ENCODE measurements around the gene HOXA1.

DNA sequence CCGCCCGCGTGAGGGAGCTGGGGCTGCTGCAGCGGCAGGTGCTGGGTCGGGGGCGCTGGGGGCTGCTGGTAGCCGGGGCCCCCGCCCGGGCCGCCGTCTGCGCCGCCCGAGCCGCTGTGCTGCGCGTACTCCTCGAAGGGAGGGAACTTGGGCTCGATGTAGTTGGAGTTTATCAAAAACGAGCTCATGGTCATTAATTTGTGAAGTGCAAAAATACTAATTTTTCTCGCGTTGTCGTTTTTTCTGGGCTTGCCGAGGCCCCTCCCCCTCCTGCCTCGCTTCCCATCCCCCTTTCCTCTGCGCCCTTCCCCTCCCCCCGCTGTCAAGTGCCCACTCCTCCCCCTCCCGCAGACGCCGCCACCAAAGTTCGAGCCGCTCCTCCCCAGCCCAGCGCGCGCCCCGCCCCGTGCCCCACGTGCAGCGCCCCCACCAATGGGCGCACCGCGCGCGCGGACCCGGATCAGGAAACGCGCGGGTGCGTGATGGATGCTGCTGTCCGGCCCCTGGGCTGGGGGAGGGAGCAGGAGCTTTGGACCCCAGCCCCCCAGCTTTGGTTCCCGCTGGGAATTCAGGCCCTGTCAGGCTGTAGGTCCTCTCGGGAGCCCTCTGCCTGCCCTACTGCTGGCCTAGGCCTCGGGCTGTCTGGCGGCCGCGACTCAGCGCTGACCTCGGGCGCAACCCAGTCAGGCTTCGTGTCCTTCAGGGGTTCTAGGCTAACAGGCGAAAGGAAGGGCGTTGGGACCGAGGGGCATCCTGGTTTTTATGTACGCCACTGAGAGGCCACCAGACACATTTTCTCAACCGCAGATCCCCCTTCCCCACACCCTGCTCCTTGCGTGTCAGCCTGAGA lies 35.0 kb upstream of the HOXA1 start, which contains the start of gene HOXA4:
- TF ChIP-seq SUZ12 (IDR thresholded peaks at IDR 0.05): no peak
- no peak for TF ChIP-seq ELF4 (IDR thresholded peaks at IDR 0.05)
- TF ChIP-seq BHLHE40 (IDR thresholded peaks at IDR 0.05; ENCODE audit: borderline replicate concordance): no peak
- TF ChIP-seq FOXK2 (IDR thresholded peaks at IDR 0.05): no peak
- no peak for TF ChIP-seq FOXA1 (IDR thresholded peaks at IDR 0.05)
- 0 out of 2 replicates have a peak, but pooled peaks have one; percentile 31 for TF ChIP-seq PKNOX1 (IDR thresholded peaks at IDR 0.05)
- TF ChIP-seq HDGF (IDR thresholded peaks at IDR 0.05; ENCODE audit: borderline replicate concordance): peak; percentile 69; the same call in 1 of the 2 replicates
- TF ChIP-seq CTBP1 (IDR thresholded peaks at IDR 0.05; ENCODE audit: borderline replicate concordance): no peak
- TF ChIP-seq TARDBP (IDR thresholded peaks at IDR 0.05): no peak
